ENCODE results near the gene RECK. TPM values are rescaled to one million over a fixed set of nuclear protein-coding genes. Genes with fewer than 3 reads are reported as not detected.

RECK gene
- total RNA-seq, 1 experiment from 2014 or later, result 10.3 TPM

GRCh38 chr9:36006549-36007315 lies 30.0 kb upstream of the RECK start:
- Histone ChIP-seq H2BK15ac (ENCODE audit: low read depth, low read length) (no peak overlapping the region), H3K79me1 (ENCODE audit: insufficient read depth, low read depth, low read length, poor library complexity, severe bottlenecking) (no peaks in the 10 kb centered on the region), H3K23ac (ENCODE audit: insufficient read length, low read depth, low read length) (no peak overlapping the region), H3K14ac (ENCODE audit: insufficient read depth, low read length) (no peak overlapping the region), H4K20me1 (ENCODE audit: control insufficient read depth, insufficient read depth, insufficient read length) (no peaks in the 10 kb centered on the region), H3K9me3 (ENCODE audit: control insufficient read depth, low read depth, low read length) (no peaks in the 10 kb centered on the region), H3K4me1 (ENCODE audit: insufficient read depth, low read length) (no peaks in the 10 kb centered on the region), H2AFZ (ENCODE audit: low read length) (no peak overlapping the region), H3T11ph (ENCODE audit: low read length) (no peak overlapping the region), H2BK12ac (ENCODE audit: insufficient read length, low read depth, low read length) (no peak overlapping the region), H2BK5ac (ENCODE audit: insufficient read length, low read length) (no peak overlapping the region), H4K91ac (ENCODE audit: insufficient read length, low read depth, low read length) (no peak overlapping the region), H4K8ac (replicated peaks; ENCODE audit: insufficient read length, low read depth, low read length) (no peak overlapping the region), H3K23me2 (ENCODE audit: insufficient read length, low read depth, low read length, poor library complexity, severe bottlenecking) (no peaks in the 10 kb centered on the region), H3K4ac (ENCODE audit: low read depth, low read length) (no peak overlapping the region), H4K5ac (ENCODE audit: insufficient read length, low read depth, low read length) (no peak overlapping the region), H2AK5ac (ENCODE audit: insufficient read length, low read length) (no peak overlapping the region), H3K56ac (ENCODE audit: insufficient read length, low read depth, low read length) (no peak overlapping the region), H2BK120ac (ENCODE audit: low read depth, low read length, poor library complexity, severe bottlenecking) (no peak overlapping the region), H3K4me2 (ENCODE audit: insufficient read depth, insufficient read length, low read length) (no peak overlapping the region), H3K27ac (ENCODE audit: insufficient read length, low read depth, low read length) (no peak overlapping the region), H3K27me3 (ENCODE audit: insufficient read depth, low read length) (no peaks in the 10 kb centered on the region), H3K79me2 (ENCODE audit: insufficient read depth, low read length) (no peaks in the 10 kb centered on the region), H2BK20ac (ENCODE audit: low read depth, low read length, poor library complexity, severe bottlenecking) (no peak overlapping the region), H3K9ac (ENCODE audit: extremely low read depth, insufficient read length, low read length) (no peak overlapping the region), H3K18ac (ENCODE audit: insufficient read length, low read depth, low read length) (no peak overlapping the region)
- no peak overlapping the region for H3K4me3 Mint-ChIP-seq
- WGBS (ENCODE audit: extremely low coverage, insufficient read length, low lambda C conversion rate), result no CpG with 5 or more reads among the region's 3 CpGs
- H3K9me3 Mint-ChIP-seq, result peaks cover 8 to 13% of the 10 kb centered on the region in 2 experiments
- peaks cover 0 to 7% (median 0%) of the 10 kb centered on the region in 3 experiments; a peak in 2 of 7 replicates for H3K36me3 Mint-ChIP-seq (ENCODE audit: insufficient read depth in 1 of 3, low read depth in 3 of 3)
- DNase-seq, result no peak
- no peak for TF ChIP-seq CTCF (conservative IDR thresholded peaks at IDR 0.05)
- no peak overlapping the region for H3K27ac Mint-ChIP-seq
- peaks cover 73% of the 10 kb centered on the region for H3K27me3 Mint-ChIP-seq (ENCODE audit: low read depth)
- H3K4me1 Mint-ChIP-seq, result no peaks in the 10 kb centered on the region; a peak in 1 of 4 replicates

Data from H9 (cell line).